ENCODE data around the gene MAML3. TPM values are rescaled to one million over a fixed set of nuclear protein-coding genes. Genes with fewer than 3 reads are reported as not detected.

Gene MAML3
- total RNA-seq, 1 donor from 2014 or later: 2.0 TPM

DNA sequence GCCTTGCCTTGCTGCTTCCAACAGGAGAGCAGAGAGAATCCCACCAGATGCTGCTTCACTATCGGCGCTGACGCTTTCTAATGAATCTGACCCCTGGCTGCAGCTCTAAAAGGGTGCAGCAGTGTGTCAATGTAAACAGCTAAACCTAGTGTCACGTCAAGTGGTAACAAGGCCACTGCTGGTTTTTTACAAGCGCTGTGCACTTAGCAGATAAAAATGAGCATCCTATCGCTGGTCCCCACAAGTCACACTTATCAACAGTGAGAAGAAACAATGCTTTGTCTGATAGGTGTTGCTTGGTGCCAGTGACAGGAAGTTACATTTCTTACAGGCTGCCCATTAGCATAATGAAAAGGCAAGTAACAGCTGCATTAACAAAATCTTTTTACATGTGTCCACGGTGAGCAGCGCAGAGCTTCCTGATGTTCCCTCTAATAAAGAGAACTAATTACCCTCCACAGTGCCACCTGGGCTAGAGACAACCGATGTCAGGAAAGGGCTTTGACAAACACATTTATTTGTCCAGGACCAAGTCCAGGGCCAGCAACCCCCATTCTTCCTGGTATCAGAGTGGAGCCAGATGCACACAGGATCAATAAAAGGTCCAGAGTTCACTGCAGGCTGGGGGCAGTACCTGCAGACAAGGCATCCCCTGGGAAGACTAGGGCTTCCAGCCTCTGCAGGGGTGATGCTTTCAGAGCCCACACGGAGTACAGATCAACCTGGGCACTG, 312.4 kb downstream of the MAML3 start:
- no peak for DNase-seq (ENCODE audit: low read depth)

DNA sequence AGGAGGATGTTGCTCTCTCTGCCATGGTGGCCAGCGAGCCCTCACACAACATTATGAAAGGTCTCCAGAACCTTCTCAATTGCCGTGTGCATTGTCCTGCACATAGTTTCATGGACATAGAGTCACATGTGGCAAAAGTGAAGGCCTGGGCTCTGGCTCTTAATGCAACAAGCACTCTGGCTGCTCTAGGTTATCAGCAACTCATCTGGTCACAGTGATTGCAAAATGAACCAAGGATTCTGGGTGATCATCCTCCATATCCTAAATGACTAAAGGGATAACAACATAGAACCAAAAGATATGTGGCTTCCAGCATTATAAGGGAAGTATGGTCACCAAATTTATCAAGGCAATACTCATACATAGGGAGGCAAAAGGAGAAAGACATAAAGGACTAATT, 313.2 kb downstream of the MAML3 start:
- DNase-seq (ENCODE audit: low read depth): no peak

DNA sequence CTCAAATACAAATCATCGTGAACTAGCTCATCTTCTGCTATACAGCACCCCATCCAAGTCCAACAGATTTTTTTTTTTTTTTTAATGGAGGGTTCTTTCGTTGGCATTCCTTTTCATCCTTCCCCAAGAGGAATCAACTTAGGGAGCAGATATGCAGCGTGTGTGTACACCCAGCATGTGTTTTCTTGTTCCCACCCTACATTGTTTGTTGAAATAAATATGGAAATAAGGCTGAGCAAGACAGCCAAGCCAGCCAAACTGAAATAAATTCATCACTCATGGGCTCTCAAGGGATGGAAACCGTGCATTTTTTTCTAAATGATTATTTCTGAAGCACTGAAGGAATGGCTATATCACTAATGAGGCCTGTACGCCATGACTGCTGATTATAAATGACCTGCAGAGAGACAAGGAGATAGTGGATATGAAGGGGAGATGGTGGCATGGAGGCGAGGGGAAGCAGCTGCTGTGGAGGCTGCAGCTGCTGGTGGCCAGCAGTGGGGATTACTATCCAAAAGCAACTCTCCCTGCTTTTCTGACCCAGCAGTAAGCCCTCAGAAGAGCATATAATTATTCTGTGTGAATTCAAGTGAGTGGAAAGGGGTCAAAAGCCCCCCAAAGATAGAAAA, 314.5 kb downstream of the MAML3 start:
- no peak for DNase-seq (ENCODE audit: low read depth)

DNA sequence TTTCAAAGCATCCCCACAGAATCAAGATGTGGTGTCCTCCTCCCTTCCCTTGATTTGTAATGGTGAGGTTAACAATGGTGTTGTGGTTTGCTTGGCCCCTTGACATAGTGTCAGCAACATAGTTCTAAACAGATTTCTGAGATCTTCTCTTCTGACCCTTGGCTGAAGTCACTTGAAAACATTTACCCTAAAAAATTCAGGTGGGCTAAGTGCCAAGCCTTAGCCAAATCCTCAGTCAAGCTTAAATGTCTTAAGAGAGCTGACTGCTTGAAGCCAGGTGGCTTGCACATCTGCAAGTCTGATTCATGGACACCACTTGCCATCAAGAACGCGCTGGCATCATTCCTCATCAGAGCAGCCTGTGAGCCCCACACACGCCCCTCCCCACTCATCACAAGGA, 315.2 kb downstream of the MAML3 start:
- no peak for DNase-seq (ENCODE audit: low read depth)

DNA sequence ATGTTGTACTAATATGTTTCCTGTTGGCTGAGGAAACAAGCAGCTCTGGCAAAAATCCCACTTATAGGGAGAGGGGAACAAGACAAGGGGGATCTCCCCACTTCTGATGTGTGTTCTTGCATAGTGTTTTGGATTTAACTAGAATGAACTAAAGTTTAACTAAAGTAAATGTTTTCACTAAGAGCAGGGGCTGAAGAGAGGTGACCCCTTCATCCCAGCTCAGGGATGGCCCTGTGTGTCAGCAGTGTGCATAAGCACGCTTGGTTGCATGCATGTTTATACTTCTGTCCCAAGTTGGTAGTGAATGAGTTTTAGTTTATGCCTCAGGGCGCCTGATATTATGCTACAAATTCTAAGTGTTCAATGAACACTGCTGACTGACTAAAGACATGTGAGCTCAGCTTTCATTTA, 319.0 kb downstream of the MAML3 start:
- peak; percentile 93 for DNase-seq (ENCODE audit: low read depth)

DNA sequence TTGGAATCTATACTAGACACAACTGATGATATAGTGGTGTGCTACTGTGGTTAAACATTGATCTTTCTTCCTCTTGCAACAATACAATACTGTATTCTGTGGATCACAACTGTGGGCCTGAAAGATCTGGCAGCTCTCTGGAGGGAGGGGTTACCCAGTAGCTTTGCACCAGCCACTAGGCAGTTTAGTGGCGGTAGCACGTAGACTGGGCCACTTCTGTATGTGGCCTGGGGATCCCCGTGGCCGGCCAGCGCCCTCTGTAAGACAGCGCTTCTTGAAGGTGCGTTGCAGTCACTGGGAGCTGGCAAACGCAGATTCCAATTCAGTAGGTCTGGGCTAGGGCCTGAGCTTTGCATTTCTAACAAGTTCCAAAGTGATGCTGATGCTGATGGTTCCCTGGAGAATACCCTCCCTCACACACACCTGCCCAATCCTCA, 319.7 kb downstream of the MAML3 start:
- no peak for DNase-seq (ENCODE audit: low read depth)

DNA sequence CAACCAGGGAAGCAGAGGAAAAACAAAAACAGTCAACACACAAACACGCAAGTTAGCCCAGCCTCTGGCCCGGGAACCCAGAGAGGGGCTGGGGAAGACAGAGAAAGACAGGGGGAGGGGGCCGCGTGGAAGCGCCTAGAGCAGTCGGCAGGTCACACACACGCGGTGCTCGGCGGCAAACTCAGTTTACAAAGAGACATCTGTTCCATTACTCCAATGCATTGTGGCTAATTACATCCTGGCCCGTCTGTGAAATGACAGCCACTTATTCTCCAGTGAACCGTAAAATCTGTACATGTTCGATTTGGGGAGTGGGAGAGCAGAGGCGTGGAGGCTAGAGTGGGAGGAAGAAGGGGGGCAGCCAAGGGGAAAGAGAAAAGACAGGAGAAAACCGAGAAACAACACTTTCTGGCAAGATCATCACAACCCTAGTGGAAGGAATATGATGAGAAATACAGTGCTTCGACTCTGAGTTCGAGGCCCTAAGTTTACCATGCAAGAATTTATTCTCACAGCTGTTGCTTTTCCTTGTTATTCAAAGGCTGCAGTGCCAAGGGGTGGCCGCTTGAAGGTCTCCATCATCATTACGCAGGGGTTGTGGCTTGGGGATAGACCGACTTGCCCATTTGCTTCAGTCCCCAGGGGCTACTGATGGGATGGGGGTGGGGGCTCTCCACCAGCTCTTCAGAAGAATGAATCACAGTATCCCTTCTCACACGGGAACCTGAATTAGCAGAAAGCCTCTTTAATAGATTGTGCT, 320.7 kb downstream of the MAML3 start:
- no peak for DNase-seq (ENCODE audit: low read depth)

DNA sequence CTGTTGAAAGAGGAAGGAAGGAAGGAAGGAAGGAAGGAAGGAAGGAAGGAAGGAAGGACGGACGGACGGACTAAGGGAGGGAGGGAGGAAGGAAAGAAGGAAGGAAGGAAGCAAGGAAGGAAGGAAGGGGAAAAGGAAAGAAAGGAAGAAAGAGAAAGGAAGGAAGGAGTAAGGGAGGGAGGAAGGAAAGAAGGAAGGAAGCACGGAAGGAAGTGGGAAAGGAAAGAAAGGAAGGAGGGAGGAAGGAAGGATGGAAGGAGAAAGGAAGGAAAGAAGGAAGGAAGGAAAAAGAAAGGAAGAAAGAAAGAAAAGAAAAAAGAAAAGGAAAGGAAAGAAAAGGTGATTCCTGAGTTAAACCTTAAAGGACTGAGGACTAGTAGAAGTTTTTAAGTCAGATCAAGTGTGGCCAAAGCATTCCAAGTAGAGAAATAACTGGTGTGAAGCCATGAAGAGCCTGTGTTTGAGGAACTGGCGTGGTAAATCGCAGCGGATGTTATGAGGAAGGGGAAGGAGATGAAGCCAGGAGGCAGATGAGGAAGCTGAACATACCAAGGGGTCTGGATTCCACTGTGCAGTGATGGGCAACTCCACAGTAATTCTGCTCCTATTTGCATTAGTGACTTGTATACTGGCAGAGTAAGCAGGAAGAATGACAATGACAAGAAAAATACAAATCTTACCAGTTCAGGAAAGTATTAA, 324.9 kb downstream of the MAML3 start:
- no peak for DNase-seq (ENCODE audit: low read depth)

DNA sequence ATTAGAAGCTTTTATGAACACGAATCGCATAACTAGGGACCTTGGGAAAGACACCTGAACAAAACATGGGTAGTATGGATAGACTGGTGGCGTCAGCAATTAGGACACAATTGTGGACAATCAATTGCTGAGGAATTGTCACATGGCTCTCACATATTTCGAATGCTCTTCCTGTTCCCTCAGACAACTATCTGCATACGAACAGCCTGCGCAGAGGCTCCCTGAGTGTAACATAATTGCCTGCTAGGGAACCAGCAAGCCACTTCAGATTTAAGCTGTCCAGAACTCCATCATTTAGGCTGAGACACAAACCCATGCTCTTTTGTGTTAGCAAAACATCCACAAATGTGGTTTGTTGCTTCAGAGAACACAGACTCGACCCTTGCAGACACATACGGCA, 327.6 kb downstream of the MAML3 start:
- no peak for DNase-seq (ENCODE audit: low read depth)

DNA sequence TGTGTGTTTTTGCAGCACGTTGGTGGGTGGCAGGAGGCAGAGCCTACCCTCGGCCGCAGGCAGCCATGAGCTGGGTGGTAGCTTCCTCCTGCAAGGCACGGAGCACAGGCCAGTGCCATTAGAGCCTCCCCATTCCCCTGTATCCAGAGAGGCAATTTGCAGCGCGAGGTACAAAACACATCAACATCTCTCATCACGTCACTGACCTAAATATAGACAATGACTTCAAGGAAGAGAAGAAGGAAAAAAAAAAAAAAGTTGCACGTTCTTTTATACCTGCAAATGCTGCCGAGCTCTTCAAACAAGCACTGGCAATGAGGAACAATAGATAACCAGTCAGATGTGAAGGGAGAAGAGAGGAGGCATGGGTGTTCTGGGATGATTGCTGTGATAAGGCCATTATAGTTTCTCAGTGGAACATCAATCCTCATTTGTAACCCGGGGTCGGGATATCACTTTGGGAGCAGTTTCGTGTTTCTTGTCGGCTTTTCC, 328.4 kb downstream of the MAML3 start:
- no peak for DNase-seq (ENCODE audit: low read depth)

DNA sequence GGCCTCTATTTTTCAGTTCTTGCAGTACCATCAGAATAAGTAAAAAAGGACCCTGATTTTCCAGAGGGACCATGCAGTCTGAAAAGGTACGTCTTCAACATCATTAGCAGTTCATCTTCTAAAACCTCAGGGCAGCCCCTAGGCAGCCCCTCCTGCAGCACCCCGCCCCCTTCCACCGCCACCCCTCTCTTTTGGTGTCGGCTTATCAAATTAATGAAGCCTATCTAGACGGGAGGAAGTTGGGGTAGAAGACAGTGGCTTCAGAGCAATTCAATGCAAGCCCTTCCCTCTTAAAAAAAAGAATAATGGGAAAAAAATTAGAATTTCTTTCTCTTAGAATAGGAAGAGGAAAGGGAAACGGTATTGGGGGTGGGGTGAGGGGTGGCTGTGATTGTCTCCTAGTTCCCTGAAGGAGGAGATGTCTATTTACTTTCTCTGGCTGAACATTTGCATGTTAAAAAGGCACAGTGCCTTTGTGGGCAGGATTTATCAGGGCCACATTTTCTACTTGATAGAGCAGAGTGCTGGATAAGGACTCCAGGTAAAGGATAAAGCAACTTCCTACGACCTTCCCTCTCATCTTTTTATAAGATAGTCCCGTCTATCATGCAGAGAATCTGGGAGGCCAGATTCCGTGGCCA, 329.0 kb downstream of the MAML3 start:
- DNase-seq (ENCODE audit: low read depth): no peak

DNA sequence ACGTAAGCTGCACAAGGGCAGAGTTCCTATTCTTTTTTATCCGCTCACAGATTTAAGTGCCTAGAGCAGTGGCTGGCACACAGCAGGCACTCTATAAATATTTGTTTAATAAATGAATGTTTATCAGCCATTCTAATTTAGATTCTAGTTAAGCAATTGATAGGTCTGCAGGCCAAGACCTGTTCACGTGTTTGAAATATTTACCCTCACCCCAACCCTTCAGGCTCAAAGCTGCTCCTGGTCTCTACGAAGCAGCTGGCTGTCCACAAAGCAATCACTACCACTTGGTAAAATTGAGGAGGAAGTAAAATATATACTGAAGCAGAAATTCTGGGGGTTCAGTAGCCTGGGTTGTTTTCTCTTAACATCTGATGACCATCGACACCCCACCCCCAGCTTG, 330.2 kb downstream of the MAML3 start:
- no peak for DNase-seq (ENCODE audit: low read depth)

DNA sequence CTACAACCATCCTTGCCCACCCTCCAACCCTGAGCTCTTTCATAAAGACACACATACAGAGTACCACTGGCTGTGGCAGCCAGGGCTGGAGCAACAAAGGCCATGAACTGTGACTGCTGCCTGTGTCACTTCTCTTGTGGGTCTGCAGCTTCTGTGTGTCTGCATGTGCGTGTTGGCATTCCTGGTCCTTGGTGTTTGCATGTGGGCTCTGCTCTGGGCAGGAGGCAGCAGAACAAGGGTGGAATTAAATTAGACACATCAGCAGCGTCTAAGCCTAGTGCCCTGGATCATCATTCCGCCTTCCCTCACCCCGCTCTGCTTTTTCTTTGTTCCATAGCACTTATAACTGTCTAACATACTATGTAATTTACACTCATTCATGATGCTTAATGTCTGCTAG, 330.6 kb downstream of the MAML3 start:
- no peak for DNase-seq (ENCODE audit: low read depth)

DNA sequence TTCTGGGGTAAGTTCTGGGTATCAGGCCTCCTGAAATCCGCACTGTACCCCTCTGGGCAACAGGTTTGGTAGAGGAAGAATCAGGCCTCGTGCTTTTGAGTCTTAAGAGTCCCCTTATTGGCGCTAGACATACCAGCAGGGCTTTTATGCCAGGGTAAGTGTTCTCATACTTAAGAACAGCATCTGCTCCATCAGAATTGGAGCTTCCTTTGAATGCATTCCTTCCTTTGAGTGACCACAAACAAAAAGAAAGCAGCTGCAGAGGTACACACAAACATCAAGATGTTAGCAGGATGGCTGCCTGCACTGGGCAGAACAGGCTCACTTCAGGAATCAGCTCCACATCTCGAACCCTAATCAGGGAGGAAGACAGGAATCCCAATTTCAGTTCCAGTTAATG, 331.6 kb downstream of the MAML3 start:
- DNase-seq (ENCODE audit: low read depth): no peak

DNA sequence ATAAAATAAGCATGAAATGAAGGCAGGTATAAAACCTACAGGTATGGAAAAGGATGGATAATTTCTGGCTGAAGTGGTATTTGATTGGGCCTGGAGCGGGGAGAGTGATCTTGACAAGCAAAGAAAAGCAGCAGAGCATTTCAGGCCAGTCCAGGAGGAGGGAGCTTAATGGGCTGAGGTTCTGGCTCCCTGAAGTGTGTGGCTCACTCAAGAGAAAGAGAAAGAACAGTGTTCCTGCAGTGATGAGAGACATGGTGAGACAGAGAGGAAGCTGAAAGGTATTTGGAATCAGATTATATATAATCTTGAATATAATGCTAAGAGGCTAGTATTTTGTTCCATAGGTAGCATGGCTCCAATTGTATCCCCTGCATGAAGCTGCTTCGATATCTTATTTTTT, 334.9 kb downstream of the MAML3 start:
- DNase-seq (ENCODE audit: low read depth): no peak

DNA sequence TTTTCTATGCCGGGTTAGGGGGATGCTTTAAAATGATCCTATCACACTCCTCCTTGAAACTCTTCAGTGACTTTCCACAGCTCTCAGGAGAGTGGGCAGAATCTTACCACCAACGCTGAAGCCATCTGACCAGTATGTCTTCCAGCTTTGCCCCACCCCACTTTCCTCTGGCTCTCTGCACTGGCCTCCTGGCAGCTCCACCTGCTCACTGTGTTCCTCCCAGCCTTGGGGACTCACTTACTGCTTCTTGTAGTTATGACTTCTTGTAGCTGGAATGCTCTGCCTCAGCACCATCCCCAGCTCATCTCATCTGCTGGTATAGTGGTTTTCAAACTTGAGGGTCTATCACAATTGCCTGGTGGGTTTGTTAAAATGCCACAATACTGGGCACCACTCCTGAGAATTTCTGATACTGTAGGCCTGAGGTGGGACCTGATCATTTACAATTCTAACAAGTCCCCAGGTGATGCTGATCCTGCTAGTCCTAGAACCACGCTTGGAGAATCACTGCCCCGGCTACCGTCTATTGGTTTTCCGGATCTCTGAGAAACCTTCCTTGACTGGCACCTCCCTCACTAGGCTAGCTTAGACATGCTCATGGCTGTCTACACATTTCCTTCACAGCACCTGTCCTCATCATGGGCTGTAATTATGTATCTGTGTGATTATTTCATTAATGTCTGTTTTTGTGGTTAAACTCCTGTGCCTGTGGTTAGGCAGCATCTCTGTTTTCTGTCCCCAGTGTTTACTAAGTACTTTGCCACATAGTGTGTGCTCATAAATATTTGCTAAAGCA, 336.1 kb downstream of the MAML3 start:
- DNase-seq (ENCODE audit: low read depth): no peak

DNA sequence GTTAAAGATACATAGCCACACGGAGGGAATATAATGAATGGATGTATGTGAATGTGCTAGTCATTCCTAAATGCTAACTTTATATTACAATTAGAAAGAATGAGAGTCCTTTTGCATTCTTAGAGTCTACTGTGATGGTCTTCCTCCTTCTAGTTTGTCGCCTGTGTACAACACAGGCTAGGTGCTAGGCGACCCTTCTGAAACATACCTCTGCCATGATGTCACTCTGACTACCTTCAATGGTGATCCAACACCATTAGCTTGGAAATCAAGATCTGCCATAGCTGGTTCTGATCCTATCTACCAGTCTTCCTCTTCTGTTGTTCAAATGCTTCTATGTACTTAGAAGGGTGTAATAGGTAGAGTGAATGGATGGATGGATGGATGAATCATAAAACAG, 337.1 kb downstream of the MAML3 start:
- DNase-seq (ENCODE audit: low read depth): no peak

DNA sequence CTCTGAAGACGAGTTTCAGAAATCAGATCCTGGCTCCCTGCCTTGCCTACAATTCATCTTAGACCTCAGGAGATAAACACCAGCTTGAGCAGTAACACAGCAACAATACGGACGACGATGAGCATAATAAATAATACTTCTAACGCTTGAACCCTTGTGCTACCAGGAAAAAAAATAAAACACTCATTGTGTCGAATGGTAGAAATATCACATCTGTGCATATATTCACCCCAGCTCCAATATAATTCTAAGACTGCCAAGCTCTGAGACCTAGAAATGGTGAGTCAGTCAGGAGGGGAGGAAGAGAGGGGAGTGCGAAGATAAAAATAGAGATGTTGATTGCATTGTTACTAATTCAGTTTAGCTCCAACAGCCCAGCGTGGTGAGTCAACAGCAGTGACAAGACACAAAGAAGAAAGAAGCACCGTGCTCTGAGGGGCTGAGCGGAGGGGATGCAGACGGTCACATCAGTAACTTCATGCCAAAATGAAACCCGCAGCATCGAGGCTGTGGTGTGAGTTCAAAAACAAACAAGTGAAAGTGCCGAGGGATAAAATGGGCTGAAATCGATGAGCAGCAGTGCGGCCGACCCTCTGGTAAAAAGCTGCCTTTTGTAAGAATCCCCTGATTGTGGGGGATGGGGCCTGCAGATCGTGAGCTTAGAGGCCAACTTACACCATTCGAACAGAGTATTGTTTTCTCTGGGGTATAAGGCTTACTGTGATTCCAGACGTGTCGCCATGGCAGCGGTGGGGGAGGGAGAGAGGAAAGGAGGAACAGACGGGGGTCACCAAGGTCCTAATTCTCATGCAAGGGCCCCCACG, 338.0 kb downstream of the MAML3 start:
- DNase-seq (ENCODE audit: low read depth): peak; percentile 76

DNA sequence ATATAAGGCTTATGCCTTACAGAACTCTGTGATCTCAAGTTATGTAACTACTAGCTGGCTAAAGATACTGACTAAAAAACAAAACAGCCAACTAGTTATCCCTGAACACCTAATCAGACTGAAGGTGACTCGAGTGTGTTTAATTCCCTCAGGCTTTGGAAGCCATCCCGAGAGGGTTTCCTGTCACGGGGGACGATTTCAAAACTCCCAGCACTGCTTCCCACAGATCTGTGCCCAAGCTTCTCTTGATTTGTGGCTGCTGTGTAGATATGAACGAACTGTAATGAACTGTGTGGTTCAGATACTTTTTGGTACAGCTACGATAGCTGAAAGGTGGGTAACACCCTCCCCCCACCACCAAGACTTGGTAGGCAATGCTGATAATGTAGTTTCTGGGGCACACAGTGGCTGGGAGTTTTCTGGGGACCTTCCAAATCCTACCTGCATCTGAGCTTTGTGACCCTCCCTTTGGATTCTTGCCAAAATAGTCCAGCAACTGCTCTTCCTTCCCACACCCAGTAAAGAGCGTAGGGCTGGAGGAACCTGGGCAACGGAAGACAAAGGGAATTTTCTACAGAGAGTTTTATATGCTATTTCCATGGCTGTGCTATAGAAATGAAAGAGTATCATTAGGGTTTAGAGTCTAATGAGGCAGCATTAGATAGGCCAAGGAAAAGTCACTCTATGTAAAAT, 339.5 kb downstream of the MAML3 start:
- DNase-seq (ENCODE audit: low read depth): peak; percentile 30

Measured in renal cortical epithelial cell (primary cell).